SK-N-SH (cell line): ENCODE measurements around the gene MS4A2. TPM values are rescaled to one million over a fixed set of nuclear protein-coding genes. Genes with fewer than 3 reads are reported as not detected.

Experiments used
- CTCF ChIA-PET: fragments of 300-600, 350-600 bp; formaldehyde crosslinking; extraction: SDS; loops from one replicate; lab custom pipeline; 2021; lab: Yijun Ruan, JAX
- POLR2A ChIA-PET: fragments of 350-600 bp; sonication (Branson Sonifier 250); formaldehyde crosslinking; extraction: SDS; loops from one replicate; lab custom pipeline; 2020; ENCODE audit warnings: antibody characterized with exemption, inconsistent platforms; lab: Yijun Ruan, JAX
- DNase-seq: peaks from one replicate; pipeline ENCODE4 v3.0.0; 2012
- H2AFZ ChIP-seq: fragments of 200-600 bp; sonication (generic); 2 replicates; pipeline ENCODE4 v1.8.1; 2016; ENCODE audit warnings: antibody characterized with exemption, mild to moderate bottlenecking, low read depth
- H3F3A ChIP-seq: fragments of 200-600 bp; sonication (generic); replicated peaks from 2 replicates; pipeline ENCODE3; 2016; ENCODE audit warnings: antibody characterized with exemption, mild to moderate bottlenecking; ENCODE audit not compliant: insufficient read depth
- H3K27ac ChIP-seq, 2 experiments: fragments of 200-500 bp in 1 of 2; fragments of 200-600 bp in 1 of 2; sonication (Bioruptor generic) in 1 of 2; sonication (generic), shearing (Covaris generic) in 1 of 2; 2 replicates each; pipeline versions ENCODE4 v1.5.1 to v1.6.1; 2014 to 2016; ENCODE audit warnings: low read depth in 2 of 2, inconsistent platforms in 1 of 2, low read length in 1 of 2, mild to moderate bottlenecking in 1 of 2, mixed read lengths in 1 of 2
- H3K27me3 ChIP-seq: fragments of 200-600 bp; sonication (generic), shearing (Covaris generic); 2 replicates; pipeline ENCODE4 v1.6.1; 2016; ENCODE audit warnings: mixed run types; ENCODE audit not compliant: insufficient read depth
- H3K36me3 ChIP-seq, 2 experiments: fragments of 200-500 bp in 1 of 2; fragments of 200-600 bp in 1 of 2; sonication (Bioruptor generic) in 1 of 2; sonication (generic) in 1 of 2; replicated peaks in 1 of 2; 2 replicates each; pipeline versions ENCODE3 to v1.5.1; 2014 to 2016; ENCODE audit warnings: low read length in 1 of 2, mild to moderate bottlenecking in 1 of 2; ENCODE audit not compliant: insufficient read depth in 2 of 2, control insufficient read depth in 1 of 2
- H3K4me1 ChIP-seq, 2 experiments: fragments of 200-500 bp in 1 of 2; fragments of 200-600 bp in 1 of 2; sonication (Bioruptor generic) in 1 of 2; sonication (generic), shearing (Covaris generic) in 1 of 2; 2 replicates each; pipeline versions ENCODE4 v1.5.1 to v1.6.1; 2014 to 2016; ENCODE audit warnings: low read depth in 1 of 2, low read length in 1 of 2, mixed run types in 1 of 2; ENCODE audit not compliant: insufficient read depth in 2 of 2, control insufficient read depth in 1 of 2
- H3K4me2 ChIP-seq: fragments of 200-600 bp; sonication (generic), shearing (Covaris generic); 2 replicates; pipeline ENCODE4 v1.6.1; 2017; ENCODE audit warnings: mixed run types
- H3K4me3 ChIP-seq, 2 experiments: fragments of 200-500 bp in 1 of 2; fragments of 200-600 bp in 1 of 2; sonication (Bioruptor generic) in 1 of 2; sonication (generic), shearing (Covaris generic) in 1 of 2; 2 replicates each; pipeline versions ENCODE4 v1.5.1 to v1.8.1; 2014 to 2016; ENCODE audit warnings: low read depth in 2 of 2, inconsistent platforms in 1 of 2, low read length in 1 of 2, mild to moderate bottlenecking in 1 of 2, mixed read lengths in 1 of 2, moderate library complexity in 1 of 2
- H3K79me2 ChIP-seq: fragments of 200-600 bp; sonication (generic); 2 replicates; pipeline ENCODE4 v1.8.1; 2017; ENCODE audit warnings: mild to moderate bottlenecking; ENCODE audit not compliant: insufficient read depth
- H3K9ac ChIP-seq: fragments of 200-600 bp; sonication (generic); 2 replicates; pipeline ENCODE4 v1.6.1; 2017; ENCODE audit warnings: mixed run types
- H3K9me2 ChIP-seq: fragments of 200-600 bp; sonication (generic); 2 replicates; pipeline ENCODE4 v1.6.1; 2017; ENCODE audit warnings: mixed run types
- H3K9me3 ChIP-seq: fragments of 200-600 bp; sonication (generic); 2 replicates; pipeline ENCODE4 v1.6.1; 2017; ENCODE audit warnings: mixed run types, mild to moderate bottlenecking, moderate library complexity
- H4K20me1 ChIP-seq: fragments of 200-600 bp; sonication (generic); 2 replicates; pipeline ENCODE4 v1.6.1; 2017; ENCODE audit warnings: mild to moderate bottlenecking, mixed run types; ENCODE audit not compliant: insufficient read depth
- CHD2 ChIP-seq: fragments of 150-350 bp; IDR thresholded peaks from 2 replicates; pipeline ENCODE4 v1.6.1; 2018; ENCODE audit warnings: low read length; ENCODE audit not compliant: partially characterized antibody
- ELF1 ChIP-seq: IDR thresholded peaks from 2 replicates; pipeline ENCODE4 v1.4.0; 2012
- FOSL2 ChIP-seq: IDR thresholded peaks from 2 replicates; pipeline ENCODE4 v1.4.0; 2012; ENCODE audit warnings: low read depth, mild to moderate bottlenecking, moderate library complexity, borderline replicate concordance
- FOXJ3 ChIP-seq: sonication (generic); formaldehyde crosslinking; IDR thresholded peaks from 2 replicates; pipeline ENCODE4 v1.5.1; 2020; ENCODE audit warnings: mild to moderate bottlenecking, missing genetic modification reagents
- GABPA ChIP-seq: IDR thresholded peaks from 2 replicates; pipeline ENCODE4 v1.4.0; 2012; ENCODE audit warnings: low read depth, mild to moderate bottlenecking
- JUND ChIP-seq: IDR thresholded peaks from 2 replicates; pipeline ENCODE4 v1.4.0; 2012
- NRF1 ChIP-seq: IDR thresholded peaks from 2 replicates; pipeline ENCODE4 v1.6.1; 2012; ENCODE audit warnings: low read depth, mild to moderate bottlenecking, low read length
- PBX3 ChIP-seq: IDR thresholded peaks from 2 replicates; pipeline ENCODE4; 2012
- RCOR1 ChIP-seq: fragments of 150-350 bp; IDR thresholded peaks from 2 replicates; pipeline ENCODE4 v1.6.1; 2017; ENCODE audit warnings: antibody characterized with exemption, low read length
- REST ChIP-seq: IDR thresholded peaks from 2 replicates; pipeline ENCODE4 v1.6.1; 2012; ENCODE audit warnings: mild to moderate bottlenecking, low read depth, low read length, moderate library complexity
- RFX5 ChIP-seq: IDR thresholded peaks from 2 replicates; pipeline ENCODE4 v1.6.1; 2012; ENCODE audit warnings: mild to moderate bottlenecking, improper control_type of control experiment, low read length
- SIN3A ChIP-seq: IDR thresholded peaks from 2 replicates; pipeline ENCODE4 v1.6.1; 2012; ENCODE audit warnings: low read depth, mild to moderate bottlenecking, low read length, moderate library complexity, borderline replicate concordance
- SMC3 ChIP-seq: IDR thresholded peaks from 2 replicates; pipeline ENCODE4 v1.6.1; 2012; ENCODE audit warnings: low read depth, low read length, improper control_type of control experiment
- TAF1 ChIP-seq: IDR thresholded peaks from 2 replicates; pipeline ENCODE4 v1.6.1; 2012; ENCODE audit warnings: low read depth, mild to moderate bottlenecking, low read length, moderate library complexity, borderline replicate concordance
- TCF12 ChIP-seq: IDR thresholded peaks from 2 replicates; pipeline ENCODE4 v1.4.0; 2012
- TEAD4 ChIP-seq: IDR thresholded peaks from 2 replicates; pipeline ENCODE4 v1.4.0; 2012; ENCODE audit warnings: mild to moderate bottlenecking, borderline replicate concordance; ENCODE audit not compliant: insufficient read depth
- USF1 ChIP-seq: IDR thresholded peaks from 2 replicates; pipeline ENCODE4 v1.4.0; 2012; ENCODE audit warnings: low read depth, borderline replicate concordance
- YY1 ChIP-seq: IDR thresholded peaks from 2 replicates; pipeline ENCODE4 v1.4.0; 2012; ENCODE audit warnings: low read depth, mild to moderate bottlenecking
- ZBTB33 ChIP-seq: IDR thresholded peaks from 2 replicates; pipeline ENCODE4 v1.4.0; 2012; ENCODE audit warnings: low read depth, borderline replicate concordance
- WGBS: methylation state at CpG from one replicate; pipeline ENCODE4 v1.1.6; 2017; ENCODE audit warnings: low lambda C conversion rate; 5-methylcytosine and 5-hydroxymethylcytosine counted together
- polyA plus RNA-seq, 3 experiments: library from polyadenylated mRNA; depleted of rRNA; stranded (reverse); fragments of >200 nt; gene quantifications; 2 replicates each; pipeline ENCODE4 v1.2.3, GENCODE V29; 2012

The MS4A2 gene
- polyA plus RNA-seq, 1 of the 3 experiments (the other 2 are of a cell fraction): not detected

- Histone ChIP-seq H2AFZ (no peak overlapping the region), H3K27me3 (no peaks in the 10 kb centered on the region), H3K4me1 (no peaks in the 10 kb centered on the region), H3K36me3 (no peaks in the 10 kb centered on the region), H3K9me2 (no peaks in the 10 kb centered on the region), H3K79me2 (no peaks in the 10 kb centered on the region), H3K4me3 (no peak overlapping the region), H3F3A (no peaks in the 10 kb centered on the region), H3K4me2 (no peak overlapping the region), H3K9ac (no peak overlapping the region), H4K20me1 (no peaks in the 10 kb centered on the region), H3K27ac (no peak overlapping the region), H3K9me3 (no peaks in the 10 kb centered on the region)
- DNase-seq: no peak
- ChIA-PET CTCF (no interaction called here), POLR2A (no interaction called here)
- WGBS: 3% methylated on average over 1 of the region's 1 CpG
- TF ChIP-seq ZBTB33 (no peak), TEAD4 (no peak), TAF1 (no peak), REST (no peak), USF1 (no peak), SMC3 (no peak), SIN3A (no peak), TCF12 (no peak), RFX5 (no peak), ELF1 (no peak), JUND (no peak), PBX3 (no peak), FOSL2 (no peak), YY1 (no peak), GABPA (no peak), RCOR1 (no peak), FOXJ3 (no peak), NRF1 (no peak), CHD2 (no peak)
These were observed 22.7 kb upstream of the MS4A2 start for GRCh38 chr11:60065801-60066200.
